Measurements from ENCODE around the gene NCOA1. TPM values are rescaled to one million over a fixed set of nuclear protein-coding genes. Genes with fewer than 3 reads are reported as not detected.

Gene NCOA1
- polyA plus RNA-seq, 1 of the 3 experiments (the other 2 are of a cell fraction), result 10.7 TPM

GRCh38 chr2:24638568-24638967 is 147.5 kb downstream of the NCOA1 start (continued):
- no peak for TF ChIP-seq ELF1 (IDR thresholded peaks at IDR 0.05)

- TF ChIP-seq FOSL2 (IDR thresholded peaks at IDR 0.05; ENCODE audit: borderline replicate concordance, low read depth) (no peak), TEAD4 (IDR thresholded peaks at IDR 0.05; ENCODE audit: borderline replicate concordance, insufficient read depth) (no peak), NRF1 (IDR thresholded peaks at IDR 0.05; ENCODE audit: low read depth, low read length) (no peak), GABPA (IDR thresholded peaks at IDR 0.05; ENCODE audit: low read depth) (no peak), RCOR1 (IDR thresholded peaks at IDR 0.05; ENCODE audit: low read length) (no peak), FOXM1 (IDR thresholded peaks at IDR 0.05; ENCODE audit: low read depth) (no peak), RFX5 (IDR thresholded peaks at IDR 0.05; ENCODE audit: low read length) (no peak), TAF1 (IDR thresholded peaks at IDR 0.05; ENCODE audit: borderline replicate concordance, low read depth, low read length) (no peak), SMC3 (IDR thresholded peaks at IDR 0.05; ENCODE audit: low read depth, low read length) (no peak), NFIC (IDR thresholded peaks at IDR 0.05; ENCODE audit: borderline replicate concordance) (no peak), CTCF (IDR thresholded peaks at IDR 0.05) (no peak), JUND (IDR thresholded peaks at IDR 0.05) (no peak), EZH2phosphoT487 (IDR thresholded peaks at IDR 0.05; ENCODE audit: borderline replicate concordance, low read depth) (no peak), RXRA (IDR thresholded peaks at IDR 0.05; ENCODE audit: borderline replicate concordance, low read depth) (no peak), FOXJ3 (CRISPR knock-in tag; IDR thresholded peaks at IDR 0.05) (no peak), PBX3 (IDR thresholded peaks at IDR 0.05) (no peak), ELF1 (IDR thresholded peaks at IDR 0.05) (no peak), IRF3 (IDR thresholded peaks at IDR 0.05; ENCODE audit: low read depth, low read length) (no peak), TCF12 (IDR thresholded peaks at IDR 0.05) (no peak), POLR2AphosphoS5 (IDR thresholded peaks at IDR 0.05; ENCODE audit: low read depth, low read length) (no peak)
- WGBS (ENCODE audit: low lambda C conversion rate), result 91% methylated on average over 1 of the region's 1 CpG
- POLR2A ChIA-PET, result no interaction called here
Measured at GRCh38 chr2:24642351-24642750, 151.3 kb downstream of the NCOA1 start.

More at GRCh38 chr2:24642351-24642750, 151.3 kb downstream of the NCOA1 start:
- H3F3A ChIP-seq (replicated peaks; ENCODE audit: insufficient read depth), result peaks cover 3% of the 10 kb centered on the region
- H3K9me3 ChIP-seq, result peaks cover 7% of the 10 kb centered on the region; the same call in 1 of the 2 replicates
- no peaks in the 10 kb centered on the region for H4K20me1 ChIP-seq (ENCODE audit: insufficient read depth)
- peaks cover 0 to 25% of the 10 kb centered on the region in 2 experiments for H3K36me3 ChIP-seq (replicated peaks in 1 of 2; ENCODE audit: control insufficient read depth in 1 of 2, insufficient read depth in 2 of 2, low read length in 1 of 2)
- no peak overlapping the region for H3K4me2 ChIP-seq
- H3K9me2 ChIP-seq, result no peaks in the 10 kb centered on the region
- no peak overlapping the region for H3K27ac ChIP-seq (ENCODE audit: low read depth in 2 of 2, low read length in 1 of 2)
- CTCF ChIA-PET, result interaction anchor here (1.2 to 1.4 kb wide), 3 partner anchors 20 to 52 kb away, joined by 3 to 4 read pairs (median 4); no protein-coding TSS in a partner anchor
- no peak overlapping the region for H3K9ac ChIP-seq
- no peak overlapping the region for H2AFZ ChIP-seq (ENCODE audit: low read depth)
- H3K4me1 ChIP-seq (ENCODE audit: control insufficient read depth in 1 of 2, insufficient read depth in 2 of 2, low read depth in 1 of 2, low read length in 1 of 2), result no peaks in the 10 kb centered on the region
- no peaks in the 10 kb centered on the region for H3K27me3 ChIP-seq (ENCODE audit: insufficient read depth)
- H3K4me3 ChIP-seq (ENCODE audit: low read depth in 2 of 2, low read length in 1 of 2), result no peak overlapping the region
- no peaks in the 10 kb centered on the region; the same call in 1 of the 2 replicates for H3K79me2 ChIP-seq (ENCODE audit: insufficient read depth)
- no peak for DNase-seq
